Measurements from ENCODE around the gene JRKL. TPM values are rescaled to one million over a fixed set of nuclear protein-coding genes. Genes with fewer than 3 reads are reported as not detected.
"Not testable (repeated sequence)": the region's sequence is repeated elsewhere in the genome, so short reads cannot be mapped to it uniquely, and the experiment has no call there.

JRKL gene
- total and polyA plus RNA-seq, 9 donors, result 7.1 to 18.8 (median 11.7) TPM

DNA sequence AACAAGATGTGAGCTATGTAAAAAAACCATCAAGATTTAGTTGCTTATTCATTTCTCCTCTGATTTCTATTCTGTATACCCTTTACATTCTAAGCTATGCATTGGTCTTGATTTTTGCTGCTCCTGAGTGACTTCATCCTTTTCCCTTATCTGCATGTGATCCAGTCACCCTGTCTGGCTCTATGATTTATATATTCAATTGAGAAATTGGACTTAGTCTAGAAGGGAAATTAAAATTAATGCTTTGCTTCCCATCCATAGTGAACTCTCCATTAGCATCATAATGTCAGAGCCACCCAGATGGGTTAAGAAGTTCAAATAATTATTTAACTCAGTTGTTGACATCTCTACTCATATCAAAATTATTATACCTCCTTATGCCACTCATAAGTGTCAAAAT is 5.0 kb downstream of the JRKL start:
- no peaks in the 10 kb centered on the region for H3K36me3 ChIP-seq
- TF ChIP-seq EP300 (IDR thresholded peaks at IDR 0.05) (no peak), POLR2A (IDR thresholded peaks at IDR 0.05) (no peak)
- TF ChIP-seq, protein P1, sequence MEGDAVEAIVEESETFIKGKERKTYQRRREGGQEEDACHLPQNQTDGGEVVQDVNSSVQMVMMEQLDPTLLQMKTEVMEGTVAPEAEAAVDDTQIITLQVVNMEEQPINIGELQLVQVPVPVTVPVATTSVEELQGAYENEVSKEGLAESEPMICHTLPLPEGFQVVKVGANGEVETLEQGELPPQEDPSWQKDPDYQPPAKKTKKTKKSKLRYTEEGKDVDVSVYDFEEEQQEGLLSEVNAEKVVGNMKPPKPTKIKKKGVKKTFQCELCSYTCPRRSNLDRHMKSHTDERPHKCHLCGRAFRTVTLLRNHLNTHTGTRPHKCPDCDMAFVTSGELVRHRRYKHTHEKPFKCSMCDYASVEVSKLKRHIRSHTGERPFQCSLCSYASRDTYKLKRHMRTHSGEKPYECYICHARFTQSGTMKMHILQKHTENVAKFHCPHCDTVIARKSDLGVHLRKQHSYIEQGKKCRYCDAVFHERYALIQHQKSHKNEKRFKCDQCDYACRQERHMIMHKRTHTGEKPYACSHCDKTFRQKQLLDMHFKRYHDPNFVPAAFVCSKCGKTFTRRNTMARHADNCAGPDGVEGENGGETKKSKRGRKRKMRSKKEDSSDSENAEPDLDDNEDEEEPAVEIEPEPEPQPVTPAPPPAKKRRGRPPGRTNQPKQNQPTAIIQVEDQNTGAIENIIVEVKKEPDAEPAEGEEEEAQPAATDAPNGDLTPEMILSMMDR (IDR thresholded peaks at IDR 0.05), result no peak
- no peaks in the 10 kb centered on the region for H3K9me3 ChIP-seq
- H3K4me1 ChIP-seq (ENCODE audit: insufficient read depth), result peaks cover 2% of the 10 kb centered on the region
- H3K27ac ChIP-seq, result no peak overlapping the region
- DNase-seq, result no peak
- no peaks in the 10 kb centered on the region for H3K27me3 ChIP-seq
- H3K4me3 ChIP-seq, result no peak overlapping the region
- intact Hi-C loops (cut with DNase I), result no loop called here

DNA sequence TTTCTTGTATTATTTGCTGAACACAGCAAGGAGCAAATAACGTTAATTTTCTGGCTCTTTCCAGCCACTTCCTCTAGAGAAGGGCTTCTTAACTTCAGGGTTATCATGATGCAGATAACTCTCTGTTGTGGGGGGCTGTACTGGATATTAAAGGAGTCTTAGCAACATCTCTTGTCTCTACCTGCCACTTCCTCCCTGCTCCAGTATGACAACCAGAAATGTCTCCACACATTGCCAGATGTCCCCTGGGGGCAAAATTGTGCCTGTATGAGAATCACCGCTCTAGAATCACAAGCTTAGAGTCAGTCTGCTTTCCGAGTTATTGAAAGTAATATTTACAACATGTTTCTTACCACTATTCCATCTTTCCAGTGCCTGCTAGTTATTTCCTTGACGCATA is 6.8 kb downstream of the JRKL start:
- Histone ChIP-seq H3K4me1 (ENCODE audit: insufficient read depth) (no peaks in the 10 kb centered on the region), H3K36me3 (no peaks in the 10 kb centered on the region), H3K4me3 (no peak overlapping the region), H3K9me3 (no peaks in the 10 kb centered on the region), H3K27ac (no peak overlapping the region), H3K27me3 (no peaks in the 10 kb centered on the region)
- DNase-seq, result no peak
- intact Hi-C loops (cut with DNase I), result no loop called here
- TF ChIP-seq POLR2A (IDR thresholded peaks at IDR 0.05), result no peak
- 62 to 70% (median 65%) methylated on average over 4 of the region's 4 CpGs for WGBS, 3 donors

DNA sequence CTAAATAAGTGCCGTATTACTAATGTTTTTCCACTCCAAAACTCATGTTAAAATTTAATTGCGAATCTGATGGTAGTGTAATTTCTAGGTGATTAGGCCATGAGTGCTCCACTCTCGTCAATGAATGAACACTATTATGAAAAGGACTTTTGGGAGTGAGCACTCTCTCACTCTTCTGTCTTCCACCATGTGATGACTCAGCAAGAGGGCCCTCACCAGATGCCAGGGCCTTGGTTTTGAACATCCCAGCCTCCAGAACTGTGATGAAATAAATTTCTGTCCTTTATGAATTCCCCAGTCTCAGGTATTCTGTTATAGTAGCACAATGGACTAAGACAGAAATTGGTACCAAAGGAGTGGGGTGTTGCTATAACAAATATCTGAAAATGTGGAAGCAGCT is 8.1 kb downstream of the JRKL start:
- no peaks in the 10 kb centered on the region for H3K36me3 ChIP-seq
- H3K9me3 ChIP-seq, result no peaks in the 10 kb centered on the region
- DNase-seq, result no peak
- no peak overlapping the region for H3K27ac ChIP-seq
- H3K4me1 ChIP-seq (ENCODE audit: insufficient read depth), result no peaks in the 10 kb centered on the region
- no peaks in the 10 kb centered on the region for H3K27me3 ChIP-seq
- no peak for TF ChIP-seq POLR2A (IDR thresholded peaks at IDR 0.05)
- TF ChIP-seq, protein P1 (IDR thresholded peaks at IDR 0.05), result no peak
- TF ChIP-seq EP300 (IDR thresholded peaks at IDR 0.05), result no peak
- H3K4me3 ChIP-seq, result no peak overlapping the region
- 96 to 97% (median 96%) methylated on average over 3 of the region's 3 CpGs for WGBS, 3 donors
- intact Hi-C loops (cut with DNase I), result no loop called here

DNA sequence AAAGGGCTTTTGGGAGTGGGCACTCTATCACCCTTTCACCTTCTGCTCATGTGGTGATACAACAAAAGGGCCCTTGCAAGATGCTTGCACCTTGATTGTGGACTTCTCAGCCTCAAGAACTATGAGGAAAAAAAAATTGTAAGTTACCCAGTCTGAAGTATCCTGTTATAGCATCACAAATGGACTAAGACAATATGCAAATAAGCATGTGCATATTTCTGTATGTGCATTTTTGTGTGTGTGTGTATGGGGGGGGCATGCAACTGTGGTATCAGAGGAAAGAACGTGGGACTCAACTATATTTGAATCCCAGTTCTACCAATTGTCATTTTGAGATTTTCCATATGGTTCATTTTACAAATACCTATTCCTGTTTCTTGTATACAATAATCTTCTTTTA is 10.9 kb downstream of the JRKL start:
- Histone ChIP-seq H3K36me3 (no peaks in the 10 kb centered on the region), H3K4me3 (no peak overlapping the region), H3K27ac (no peak overlapping the region), H3K9me3 (no peaks in the 10 kb centered on the region), H3K4me1 (ENCODE audit: insufficient read depth) (no peaks in the 10 kb centered on the region), H3K27me3 (no peaks in the 10 kb centered on the region)
- intact Hi-C loops (cut with DNase I), result no loop called here
- TF ChIP-seq EP300 (IDR thresholded peaks at IDR 0.05) (no peak), POLR2A (IDR thresholded peaks at IDR 0.05) (no peak)
- TF ChIP-seq, protein P1 (IDR thresholded peaks at IDR 0.05), result no peak
- no peak for DNase-seq
- WGBS, 3 donors, result 63 to 76% (median 71%) methylated on average over 1 of the region's 1 CpG

DNA sequence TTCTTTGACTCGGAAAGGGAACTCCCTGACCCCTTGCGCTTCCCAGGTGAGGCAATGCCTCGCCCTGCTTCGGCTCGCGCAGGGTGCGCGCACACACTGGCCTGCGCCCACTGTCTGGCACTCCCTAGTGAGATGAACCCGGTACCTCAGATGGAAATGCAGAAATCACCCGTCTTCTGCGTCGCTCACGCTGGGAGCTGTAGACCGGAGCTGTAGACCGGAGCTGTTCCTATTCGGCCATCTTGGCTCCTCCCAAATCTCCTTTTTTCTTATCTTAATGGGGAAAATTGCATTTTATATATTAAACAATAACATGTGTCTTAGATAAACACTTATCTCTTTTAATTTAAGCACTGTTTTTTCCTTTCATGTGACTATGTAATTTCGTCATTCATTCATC is 21.6 kb downstream of the JRKL start:
- WGBS, 3 donors, result 69 to 79% (median 70%) methylated on average over 18 of the region's 18 CpGs
- not testable (repeated sequence) for H3K36me3 ChIP-seq, H3K4me3 ChIP-seq

More for the DNA sequence above, 21.6 kb downstream of the JRKL start:
- intact Hi-C loops (cut with DNase I); DNase-seq; H3K9me3 ChIP-seq; H3K27me3 ChIP-seq; H3K4me1 ChIP-seq (ENCODE audit: insufficient read depth); H3K27ac ChIP-seq: not testable (repeated sequence)

Measured in ovary (tissue), 9 donors.